PC-3 (cell line): Measurements from ENCODE around the gene THADA. TPM values are rescaled to one million over a fixed set of nuclear protein-coding genes. Genes with fewer than 3 reads are reported as not detected.

Source experiments
- ATAC-seq: fragments of 200-7000 bp; cut with Tn5 transposase; 2 replicates; pipeline ENCODE4 v1.9.1; 2020; ENCODE audit warnings: mild to moderate bottlenecking, moderate library complexity
- BruUV-seq: library from RNA; stranded (reverse); fragments of 400-500 nt; replicated peaks from 2 replicates; lab custom pipeline; 2021; lab: Mats Ljungman, UMichigan
- CTCF ChIA-PET: fragments of 300-600 bp; sonication (Branson Sonifier 250); formaldehyde crosslinking; loops from one replicate; lab custom pipeline; 2022; ENCODE audit warnings: antibody characterized with exemption; lab: Charles Lee
- POLR2A ChIA-PET: fragments of 300-600 bp; sonication (Branson Sonifier 250); formaldehyde crosslinking; loops from one replicate; lab custom pipeline; 2022; ENCODE audit warnings: antibody characterized with exemption; ENCODE audit not compliant: unreplicated experiment; lab: Charles Lee
- DNase-seq: peaks from one replicate; pipeline ENCODE4 v3.0.0-alpha.2; 2015
- H2AFZ ChIP-seq: fragments of 300-600 bp; sonication (generic); 2 replicates; pipeline ENCODE4 v1.6.0; 2016; ENCODE audit warnings: antibody characterized with exemption, low read length
- H3F3A ChIP-seq: fragments of 300-600 bp; sonication (generic); one replicate; pipeline ENCODE4 v1.6.0; 2017; ENCODE audit warnings: antibody characterized with exemption, low read length, control low read depth, mild to moderate bottlenecking; ENCODE audit not compliant: unreplicated experiment
- H3K27ac ChIP-seq: fragments of 300-600 bp; sonication (generic); 2 replicates; pipeline ENCODE4 v1.5.1; 2016; ENCODE audit warnings: mild to moderate bottlenecking, low read length
- H3K27me3 ChIP-seq: fragments of 300-600 bp; sonication (generic); 2 replicates; pipeline ENCODE4 v1.6.1; 2016; ENCODE audit warnings: low read length, mixed read lengths
- H3K36me3 ChIP-seq: fragments of 300-600 bp; sonication (generic); 2 replicates; pipeline ENCODE4 v1.6.1; 2016; ENCODE audit warnings: low read depth, mixed run types, low read length, mixed read lengths
- H3K4me1 ChIP-seq: fragments of 300-600 bp; sonication (generic); 2 replicates; pipeline ENCODE4 v1.5.1; 2016; ENCODE audit warnings: low read length; ENCODE audit not compliant: insufficient read depth
- H3K4me2 ChIP-seq: fragments of 300-600 bp; sonication (generic); 2 replicates; pipeline ENCODE4 v1.6.0; 2016; ENCODE audit warnings: low read length
- H3K4me3 ChIP-seq: fragments of 300-600 bp; sonication (generic); 2 replicates; pipeline ENCODE4 v1.5.1; 2016; ENCODE audit warnings: mild to moderate bottlenecking, low read length, mixed read lengths
- H3K79me2 ChIP-seq: fragments of 300-600 bp; sonication (generic); 2 replicates; pipeline ENCODE4 v1.6.1; 2017; ENCODE audit warnings: low read length, mixed read lengths
- H3K9ac ChIP-seq: fragments of 300-600 bp; sonication (generic); 2 replicates; pipeline ENCODE4 v1.6.0; 2016; ENCODE audit warnings: mild to moderate bottlenecking, low read length
- H3K9me2 ChIP-seq: fragments of 300-600 bp; sonication (generic); replicated peaks from 2 replicates; pipeline ENCODE4 v1.6.1; 2016; ENCODE audit warnings: mixed run types, low read length, mixed read lengths
- H3K9me3 ChIP-seq: fragments of 300-600 bp; sonication (generic); 2 replicates; pipeline ENCODE4 v1.6.1; 2016; ENCODE audit warnings: low read length, mixed read lengths
- H4K20me1 ChIP-seq: fragments of 300-600 bp; sonication (generic); 2 replicates; pipeline ENCODE4 v1.6.1; 2016; ENCODE audit warnings: low read length, mixed read lengths
- EZH2 ChIP-seq: fragments of 300-600 bp; sonication (generic); IDR thresholded peaks from one replicate; pipeline ENCODE4 v1.6.1; 2017; ENCODE audit warnings: antibody characterized with exemption, mild to moderate bottlenecking, low read length; ENCODE audit not compliant: unreplicated experiment
- EZH2phosphoT487 ChIP-seq: fragments of 300-600 bp; sonication (generic); IDR thresholded peaks from 2 replicates; pipeline ENCODE4 v1.6.1; 2018; ENCODE audit warnings: mild to moderate bottlenecking, antibody characterized with exemption, low read length, borderline replicate concordance
- intact Hi-C: fragments of 100-400 bp; cut with micrococcal nuclease; formaldehyde crosslinking; loops from 2 replicates; pipeline ENCODE4 v1.9.0; 2023
- total RNA-seq: library from RNA; depleted of rRNA; stranded (reverse); fragments of >200 nt; gene quantifications from 2 replicates; pipeline ENCODE4 v1.2.3, GENCODE V29; 2014
- TF ChIP-seq, protein P1 (sequence below): fragments of 300-600 bp; sonication (generic); conservative IDR thresholded peaks from 2 replicates; pipeline ENCODE4 v1.5.1; 2017; ENCODE audit warnings: antibody characterized with exemption, low read depth, mild to moderate bottlenecking, low read length

THADA gene
- total RNA-seq, 1 experiment from 2014 or later: 33.6 TPM

DNA sequence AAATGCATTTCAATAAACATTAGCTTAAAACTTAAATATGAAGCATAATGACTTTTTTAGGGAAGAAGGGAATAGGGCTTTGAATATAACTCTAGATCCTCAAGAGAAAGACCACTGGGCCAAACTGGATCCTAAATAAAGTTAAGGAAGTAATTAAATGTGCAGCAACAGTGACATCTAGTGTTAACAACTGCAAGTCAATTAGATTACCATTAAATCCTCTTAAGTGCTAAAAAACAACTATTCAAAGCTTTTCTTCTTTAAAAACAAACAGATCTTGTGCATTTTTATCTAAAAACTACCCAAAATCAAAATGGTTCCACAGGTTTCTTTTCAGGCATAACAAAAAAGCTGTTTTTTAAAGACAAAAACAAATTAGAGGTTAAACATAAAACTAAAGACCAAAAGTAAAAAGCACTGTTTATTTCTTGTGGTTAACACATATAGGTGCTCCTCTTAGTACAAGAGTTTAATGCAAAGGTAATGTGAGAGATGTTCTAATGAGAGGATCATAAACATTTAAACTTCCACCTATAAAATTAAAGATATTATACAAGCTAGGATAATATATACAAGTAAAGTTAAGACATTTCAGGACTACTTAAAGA is 111.4 kb downstream of the THADA start:
- Histone ChIP-seq H3F3A (no peaks in the 10 kb centered on the region), H3K79me2 (no peaks in the 10 kb centered on the region), H3K9me3 (no peaks in the 10 kb centered on the region), H3K4me2 (no peak overlapping the region), H3K27ac (no peak overlapping the region), H3K36me3 (no peaks in the 10 kb centered on the region), H4K20me1 (no peaks in the 10 kb centered on the region), H3K9me2 (no peaks in the 10 kb centered on the region), H2AFZ (no peak overlapping the region), H3K4me3 (no peak overlapping the region), H3K4me1 (peaks cover 27% of the 10 kb centered on the region), H3K9ac (no peak overlapping the region), H3K27me3 (no peaks in the 10 kb centered on the region)
- no peak for TF ChIP-seq EZH2
- no peak for TF ChIP-seq EZH2phosphoT487
- TF ChIP-seq, protein P1, sequence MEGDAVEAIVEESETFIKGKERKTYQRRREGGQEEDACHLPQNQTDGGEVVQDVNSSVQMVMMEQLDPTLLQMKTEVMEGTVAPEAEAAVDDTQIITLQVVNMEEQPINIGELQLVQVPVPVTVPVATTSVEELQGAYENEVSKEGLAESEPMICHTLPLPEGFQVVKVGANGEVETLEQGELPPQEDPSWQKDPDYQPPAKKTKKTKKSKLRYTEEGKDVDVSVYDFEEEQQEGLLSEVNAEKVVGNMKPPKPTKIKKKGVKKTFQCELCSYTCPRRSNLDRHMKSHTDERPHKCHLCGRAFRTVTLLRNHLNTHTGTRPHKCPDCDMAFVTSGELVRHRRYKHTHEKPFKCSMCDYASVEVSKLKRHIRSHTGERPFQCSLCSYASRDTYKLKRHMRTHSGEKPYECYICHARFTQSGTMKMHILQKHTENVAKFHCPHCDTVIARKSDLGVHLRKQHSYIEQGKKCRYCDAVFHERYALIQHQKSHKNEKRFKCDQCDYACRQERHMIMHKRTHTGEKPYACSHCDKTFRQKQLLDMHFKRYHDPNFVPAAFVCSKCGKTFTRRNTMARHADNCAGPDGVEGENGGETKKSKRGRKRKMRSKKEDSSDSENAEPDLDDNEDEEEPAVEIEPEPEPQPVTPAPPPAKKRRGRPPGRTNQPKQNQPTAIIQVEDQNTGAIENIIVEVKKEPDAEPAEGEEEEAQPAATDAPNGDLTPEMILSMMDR: peak; percentile 82
- ChIA-PET POLR2A (interaction anchor here (0.5 to 0.7 kb wide), 2 partner anchors 208 to 212 kb away, joined by 5 to 8 read pairs; no protein-coding TSS in a partner anchor), CTCF (interaction anchor here (1.0 to 1.5 kb wide), 2 partner anchors 58 to 205 kb away, joined by 3 to 5 read pairs; no protein-coding TSS in a partner anchor)
- intact Hi-C loops: loop anchor here (1.0 to 5.0 kb wide), 5 partner anchors 58 to 537 kb away; no protein-coding TSS in a partner anchor
- ATAC-seq (no peak), DNase-seq (peak; percentile 79)
- BruUV-seq: no TSS peak

DNA sequence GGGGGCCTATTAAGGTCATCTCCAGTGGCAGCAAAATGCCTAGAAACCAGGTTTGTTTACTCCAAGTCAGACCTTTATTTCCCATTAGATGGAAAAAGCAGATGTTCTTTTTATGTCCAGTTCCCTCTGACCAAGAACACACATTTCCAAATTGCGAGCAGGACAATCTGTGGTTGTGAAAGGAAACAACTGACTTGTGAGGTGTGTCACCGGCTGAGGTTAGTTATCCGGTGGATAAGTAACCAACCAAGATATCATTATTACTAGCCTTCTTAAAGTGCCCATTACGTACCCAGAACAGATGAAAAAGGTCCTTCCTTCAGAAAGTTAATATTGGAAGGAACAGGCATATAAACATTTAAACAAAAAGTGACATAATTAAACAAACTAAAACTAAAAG is 112.9 kb downstream of the THADA start:
- ATAC-seq: no peak
- Histone ChIP-seq H3K9ac (no peak overlapping the region), H3K27ac (no peak overlapping the region), H3K27me3 (no peaks in the 10 kb centered on the region), H3K9me3 (no peaks in the 10 kb centered on the region), H3F3A (no peaks in the 10 kb centered on the region), H3K4me3 (no peak overlapping the region), H3K4me2 (no peak overlapping the region), H3K9me2 (no peaks in the 10 kb centered on the region), H4K20me1 (no peaks in the 10 kb centered on the region), H2AFZ (no peak overlapping the region), H3K79me2 (no peaks in the 10 kb centered on the region), H3K36me3 (no peaks in the 10 kb centered on the region), H3K4me1 (peaks cover 31% of the 10 kb centered on the region)
- TF ChIP-seq, protein P1: no peak
- no peak for TF ChIP-seq EZH2
- no peak for TF ChIP-seq EZH2phosphoT487
- intact Hi-C loops: loop anchor here (5.0 kb wide), 1 partner anchor 351 kb away; no protein-coding TSS in a partner anchor
- ChIA-PET CTCF (no interaction called here), POLR2A (no interaction called here)
- peak; percentile 56 for DNase-seq
- BruUV-seq: no TSS peak

DNA sequence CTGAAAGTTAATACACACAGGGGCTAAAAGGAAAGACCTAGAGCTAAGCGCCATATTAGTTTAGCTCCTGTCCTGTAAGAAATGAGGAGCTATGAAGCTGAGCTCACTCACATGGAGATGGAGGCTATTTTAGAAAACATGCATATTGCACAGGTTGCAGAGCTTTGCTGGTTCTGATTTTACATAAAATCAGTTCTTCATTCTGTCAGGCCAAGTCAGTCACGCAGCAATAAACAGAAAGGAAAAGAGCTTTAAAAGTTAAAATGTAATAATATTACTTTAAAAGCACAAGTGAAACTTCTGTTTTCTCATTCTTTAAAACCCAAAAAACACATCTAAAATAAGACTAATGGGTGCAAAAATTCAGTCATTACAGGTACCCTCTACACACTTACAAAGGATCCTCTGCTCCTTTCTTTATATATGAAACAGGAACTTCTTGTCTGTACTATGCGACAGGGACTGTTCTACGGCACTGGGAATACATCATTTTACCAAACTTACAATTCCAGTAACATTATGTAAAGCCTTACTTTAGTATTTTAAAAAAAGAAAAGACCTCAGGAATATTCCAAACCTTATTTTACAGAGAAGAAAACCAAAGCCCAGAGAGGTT is 113.8 kb downstream of the THADA start:
- no peak overlapping the region for H3K27ac ChIP-seq
- no peaks in the 10 kb centered on the region for H4K20me1 ChIP-seq
- POLR2A ChIA-PET: no interaction called here

More for the DNA sequence above, 113.8 kb downstream of the THADA start:
- no peaks in the 10 kb centered on the region for H3K36me3 ChIP-seq
- no peak for DNase-seq
- H3K4me3 ChIP-seq: no peak overlapping the region
- H3K9ac ChIP-seq: no peak overlapping the region
- no peak for ATAC-seq
- no peaks in the 10 kb centered on the region for H3K79me2 ChIP-seq
- H3K9me2 ChIP-seq: no peaks in the 10 kb centered on the region
- BruUV-seq: no TSS peak
- intact Hi-C loops: loop anchor here (5.0 kb wide), 1 partner anchor 350 kb away; no protein-coding TSS in a partner anchor
- no peak overlapping the region for H2AFZ ChIP-seq
- H3K4me1 ChIP-seq: peaks cover 37% of the 10 kb centered on the region
- no peaks in the 10 kb centered on the region for H3K9me3 ChIP-seq
- H3F3A ChIP-seq: no peaks in the 10 kb centered on the region
- H3K4me2 ChIP-seq: no peak overlapping the region
- CTCF ChIA-PET: interaction anchor here (0.7 kb wide), 1 partner anchor 260 kb away, joined by 6 read pairs; no protein-coding TSS in a partner anchor
- H3K27me3 ChIP-seq: no peaks in the 10 kb centered on the region
- TF ChIP-seq, protein P1: no peak
- TF ChIP-seq EZH2phosphoT487: no peak
- TF ChIP-seq EZH2: no peak
